GM21381 (cell line): ENCODE data around the gene ADAMTSL5.
"Not testable (repeated sequence)": the region's sequence is repeated elsewhere in the genome, so short reads cannot be mapped to it uniquely, and the experiment has no call there.

Experiments
- ATAC-seq: cut with Tn5 transposase; IDR thresholded peaks from one replicate; pipeline ENCODE4 v1.9.1; 2021; ENCODE audit warnings: mild to moderate bottlenecking, moderate library complexity; ENCODE audit not compliant: unreplicated experiment

Gene ADAMTSL5

GRCh38 chr19:1481893-1482360 is 30.9 kb downstream of the ADAMTSL5 start:
- ATAC-seq, result no peak

GRCh38 chr19:1481224-1481892 is 31.5 kb downstream of the ADAMTSL5 start:
- ATAC-seq, result no peak

GRCh38 chr19:1478934-1479707 is 33.7 kb downstream of the ADAMTSL5 start, which contains the start of gene C19orf25:
TSS of gene C19orf25 (minus strand) at chr19:1479215. CDS start at chr19:1478903, 312 bp downstream.
- ATAC-seq, result peak; percentile 81

- not testable (repeated sequence) for ATAC-seq
These were observed 35.8 kb downstream of the ADAMTSL5 start for GRCh38 chr19:1477056-1477455.

- no peak for ATAC-seq
These were observed 36.9 kb downstream of the ADAMTSL5 start for GRCh38 chr19:1475751-1476437.

- no peak for ATAC-seq
These were observed 38.0 kb downstream of the ADAMTSL5 start for GRCh38 chr19:1474765-1475351.

- ATAC-seq, result no peak
These were observed 38.6 kb downstream of the ADAMTSL5 start for GRCh38 chr19:1474011-1474764.

GRCh38 chr19:1473085-1473851 is 39.6 kb downstream of the ADAMTSL5 start:
- no peak for ATAC-seq

- no peak for ATAC-seq
These were observed 40.4 kb downstream of the ADAMTSL5 start for GRCh38 chr19:1472231-1473084.

- ATAC-seq, result no peak
These were observed 41.2 kb downstream of the ADAMTSL5 start for GRCh38 chr19:1471515-1472160.

- no peak for ATAC-seq
These were observed 41.8 kb downstream of the ADAMTSL5 start for GRCh38 chr19:1471010-1471514.

- no peak for ATAC-seq
These were observed 42.4 kb downstream of the ADAMTSL5 start for GRCh38 chr19:1470305-1471009.

- ATAC-seq, result no peak
These were observed 42.8 kb downstream of the ADAMTSL5 start for GRCh38 chr19:1470055-1470304.

GRCh38 chr19:1469255-1470054 is 43.4 kb downstream of the ADAMTSL5 start:
- no peak for ATAC-seq

- no peak for ATAC-seq
These were observed 44.0 kb downstream of the ADAMTSL5 start for GRCh38 chr19:1468821-1469254.

- ATAC-seq, result no peak
These were observed 44.5 kb downstream of the ADAMTSL5 start for GRCh38 chr19:1468274-1468820.
